HepG2 (cell line): Measurements from ENCODE around the gene ZNF425. TPM values are rescaled to one million over a fixed set of nuclear protein-coding genes. Genes with fewer than 3 reads are reported as not detected.

Experiments used
- GABPB1 ChIP-seq: IDR thresholded peaks from 2 replicates; pipeline ENCODE4 v1.6.1; 2016; ENCODE audit warnings: mild to moderate bottlenecking, missing genetic modification reagents, moderate library complexity, missing compliant biosample characterization
- GPN1 ChIP-seq: sonication (generic); formaldehyde crosslinking; IDR thresholded peaks from 2 replicates; pipeline ENCODE4 v1.5.1; 2020; ENCODE audit warnings: missing genetic modification reagents, borderline replicate concordance
- HHEX ChIP-seq: IDR thresholded peaks from 2 replicates; pipeline ENCODE4 v1.6.1; 2016; ENCODE audit warnings: control low read depth
- KIAA2018 ChIP-seq: sonication (generic); formaldehyde crosslinking; IDR thresholded peaks from 2 replicates; pipeline ENCODE4 v1.5.0; 2020; ENCODE audit warnings: mild to moderate bottlenecking, missing genetic modification reagents, borderline replicate concordance
- KLF9 ChIP-seq: IDR thresholded peaks from 2 replicates; pipeline ENCODE4 v1.6.1; 2016; ENCODE audit warnings: low read depth
- MIER3 ChIP-seq: IDR thresholded peaks from 2 replicates; pipeline ENCODE4 v1.6.1; 2016; ENCODE audit warnings: missing compliant biosample characterization, borderline replicate concordance
- NPAS2 ChIP-seq: sonication (generic); formaldehyde crosslinking; IDR thresholded peaks from 2 replicates; pipeline ENCODE4 v1.8.0; 2022; ENCODE audit warnings: mild to moderate bottlenecking, missing genetic modification reagents, borderline replicate concordance
- PREB ChIP-seq: sonication (generic); formaldehyde crosslinking; IDR thresholded peaks from 2 replicates; pipeline ENCODE4 v1.4.0; 2020; ENCODE audit warnings: missing genetic modification reagents
- TERF1 ChIP-seq: sonication (generic); formaldehyde crosslinking; IDR thresholded peaks from 2 replicates; pipeline ENCODE4 v1.8.0; 2022; ENCODE audit warnings: mild to moderate bottlenecking, missing genetic modification reagents, moderate library complexity
- ZBTB44 ChIP-seq: sonication (generic); formaldehyde crosslinking; IDR thresholded peaks from 2 replicates; pipeline ENCODE4 v1.4.0; 2020; ENCODE audit warnings: missing genetic modification reagents
- ZFP91 ChIP-seq: sonication (generic); formaldehyde crosslinking; IDR thresholded peaks from 2 replicates; pipeline ENCODE4 v1.9.0; 2022; ENCODE audit warnings: missing genetic modification reagents, mild to moderate bottlenecking, borderline replicate concordance
- ZNF552 ChIP-seq: sonication (generic); formaldehyde crosslinking; IDR thresholded peaks from 2 replicates; pipeline ENCODE4 v1.9.0; 2022; ENCODE audit warnings: missing genetic modification reagents, mild to moderate bottlenecking, borderline replicate concordance
- ZNF772 ChIP-seq: sonication (generic); formaldehyde crosslinking; IDR thresholded peaks from 2 replicates; pipeline ENCODE4 v1.5.0; 2020; ENCODE audit warnings: mild to moderate bottlenecking, missing genetic modification reagents
- ZSCAN30 ChIP-seq: sonication (generic); formaldehyde crosslinking; IDR thresholded peaks from 2 replicates; pipeline ENCODE4 v1.5.0; 2020; ENCODE audit warnings: mild to moderate bottlenecking, missing genetic modification reagents
- polyA plus RNA-seq, 8 experiments: library from polyadenylated mRNA; depleted of rRNA in 3 of 8; stranded (reverse) in 7 of 8; unstranded in 1 of 8; fragments of >200 nt; fragmentation: Illumina TruSeq in 4 of 8; extraction: Trizol in 4 of 8; gene quantifications; 2 replicates each; pipeline versions ENCODE4 v1.2.1 to v1.2.3, GENCODE V29; 2011 to 2016; ENCODE audit warnings: low read depth in 4 of 8, missing spikeins in 1 of 8, mixed read lengths in 1 of 8; ENCODE audit not compliant: insufficient read depth in 1 of 8
- total RNA-seq, 5 experiments: library from RNA; depleted of rRNA; stranded (reverse); fragments of >200 nt; fragmentation: Illumina TruSeq; extraction: Trizol; gene quantifications; 2 replicates each; pipeline ENCODE4 v1.2.3, GENCODE V29; 2016; ENCODE audit warnings: low read depth in 1 of 5

ZNF425 gene
- total and polyA plus RNA-seq, 2 of the 13 experiments (the other 11 are each of a cell fraction or from before 2014, with no cell fraction given) = 0.51 to 1.1 TPM

- no peak for TF ChIP-seq ZBTB44 (CRISPR knock-in tag)
- peak; percentile 61; the same call in 1 of the 2 replicates for TF ChIP-seq ZFP91 (CRISPR knock-in tag)
- TF ChIP-seq HHEX (CRISPR knock-in tag) = no peak
- no peak for TF ChIP-seq ZNF772 (CRISPR knock-in tag)
- no peak for TF ChIP-seq PREB (CRISPR knock-in tag)
- TF ChIP-seq TERF1 (CRISPR knock-in tag) = no peak
- no peak for TF ChIP-seq MIER3 (CRISPR knock-in tag)
- no peak for TF ChIP-seq KIAA2018 (CRISPR knock-in tag)
- no peak for TF ChIP-seq KLF9 (CRISPR knock-in tag)
- TF ChIP-seq GABPB1 = 0 out of 2 replicates have a peak, but pooled peaks have one; percentile 60
- no peak for TF ChIP-seq ZNF552 (CRISPR knock-in tag)
- no peak for TF ChIP-seq ZSCAN30 (CRISPR knock-in tag)
- TF ChIP-seq NPAS2 (CRISPR knock-in tag) = no peak
- no peak for TF ChIP-seq GPN1
Observed at GRCh38 chr7:149147752-149148653, 21.9 kb upstream of the ZNF425 start (continued).
